ENCODE measurements around the gene ZNF410. TPM values are rescaled to one million over a fixed set of nuclear protein-coding genes. Genes with fewer than 3 reads are reported as not detected.
"Not testable (repeated sequence)": the region's sequence is repeated elsewhere in the genome, so short reads cannot be mapped to it uniquely, and the experiment has no call there.

The ZNF410 gene
- total RNA-seq = 18.5 TPM
- long read RNA-seq, transcript ZNF410-211 (12 exons, 2,601 nt) = major isoform, 34 of 49 reads
- long read RNA-seq, partial matches to known transcripts = 2 of 49 reads
- long read RNA-seq, other reads (novel, unspliced or antisense) = 10 of 49 reads

GRCh38 chr14:73886449-73887317 lies at the start of gene ZNF410:
ZNF410 (plus strand) TSS chr14:73886859; CDS start chr14:73892176, 5,317 bp downstream.
- ATAC-seq = peak; percentile 99
- intact Hi-C loops (cut with micrococcal nuclease) = no loop called here
- peak; percentile 97 for DNase-seq

GRCh38 chr14:73838293-73839034 lies 48.2 kb upstream of the ZNF410 start:
- intact Hi-C loops (cut with micrococcal nuclease); ATAC-seq; DNase-seq: not testable (repeated sequence)

- intact Hi-C loops (cut with micrococcal nuclease) = no loop called here
- DNase-seq = no peak
- no peak for ATAC-seq
These were observed 44.5 kb upstream of the ZNF410 start for GRCh38 chr14:73842201-73842600.

GRCh38 chr14:73842851-73843250 lies 43.8 kb upstream of the ZNF410 start:
- DNase-seq (no peak), ATAC-seq (no peak)
- intact Hi-C loops (cut with micrococcal nuclease) = no loop called here

GRCh38 chr14:73843296-73843695 lies 43.4 kb upstream of the ZNF410 start:
- DNase-seq (no peak), ATAC-seq (no peak)
- intact Hi-C loops (cut with micrococcal nuclease) = no loop called here

- no peak for ATAC-seq
- no peak for DNase-seq
- intact Hi-C loops (cut with micrococcal nuclease) = no loop called here
These were observed 39.7 kb upstream of the ZNF410 start for GRCh38 chr14:73846947-73847346.

- ATAC-seq (peak; percentile 1), DNase-seq (no peak)
- intact Hi-C loops (cut with micrococcal nuclease) = no loop called here
These were observed 35.7 kb upstream of the ZNF410 start for GRCh38 chr14:73851000-73851399.

- ATAC-seq (peak; percentile 98), DNase-seq (peak; percentile 97)
- intact Hi-C loops (cut with micrococcal nuclease) = no loop called here
These were observed 34.9 kb upstream of the ZNF410 start, which contains the start of gene PTGR2 for GRCh38 chr14:73851567-73852382. PTGR2 (plus strand) TSS chr14:73851831; CDS start chr14:73858863, 7,032 bp downstream.

- ATAC-seq = no peak
- intact Hi-C loops (cut with micrococcal nuclease) = no loop called here
These were observed 27.5 kb upstream of the ZNF410 start for GRCh38 chr14:73859145-73859544.

GRCh38 chr14:73861073-73861472 lies 25.6 kb upstream of the ZNF410 start:
- DNase-seq (no peak), ATAC-seq (no peak)
- intact Hi-C loops (cut with micrococcal nuclease) = no loop called here

More at GRCh38 chr14:73859145-73859544, 27.5 kb upstream of the ZNF410 start:
- no peak for DNase-seq

GRCh38 chr14:73862480-73862879 lies 24.2 kb upstream of the ZNF410 start:
- DNase-seq = no peak
- ATAC-seq = no peak
- intact Hi-C loops (cut with micrococcal nuclease) = no loop called here

- no peak for ATAC-seq
- intact Hi-C loops (cut with micrococcal nuclease) = no loop called here
- no peak for DNase-seq
These were observed 23.4 kb upstream of the ZNF410 start for GRCh38 chr14:73863209-73863608.

GRCh38 chr14:73865534-73866113 lies 21.0 kb upstream of the ZNF410 start:
- intact Hi-C loops (cut with micrococcal nuclease) = no loop called here
- ATAC-seq = no peak
- no peak for DNase-seq

GRCh38 chr14:73869754-73870153 lies 16.9 kb upstream of the ZNF410 start:
- intact Hi-C loops (cut with micrococcal nuclease); ATAC-seq; DNase-seq: not testable (repeated sequence)

GRCh38 chr14:73870525-73871235 lies 16.0 kb upstream of the ZNF410 start:
- intact Hi-C loops (cut with micrococcal nuclease) = no loop called here
- ATAC-seq (no peak), DNase-seq (no peak)

GRCh38 chr14:73873660-73874059 lies 13.0 kb upstream of the ZNF410 start:
- intact Hi-C loops (cut with micrococcal nuclease) = no loop called here
- no peak for DNase-seq
- ATAC-seq = no peak

- ATAC-seq (no peak), DNase-seq (no peak)
- intact Hi-C loops (cut with micrococcal nuclease) = no loop called here
These were observed 8.9 kb upstream of the ZNF410 start for GRCh38 chr14:73877790-73878189.

GRCh38 chr14:73878436-73878835 lies 8.2 kb upstream of the ZNF410 start:
- ATAC-seq (no peak), DNase-seq (no peak)
- intact Hi-C loops (cut with micrococcal nuclease) = no loop called here
